Measurements from ENCODE around the gene CDK17. TPM values are rescaled to one million over a fixed set of nuclear protein-coding genes. Genes with fewer than 3 reads are reported as not detected.

The CDK17 gene
- total and polyA plus RNA-seq, 4 experiments from 2014 or later, result 30.5 to 67.4 (median 49.2) TPM

GRCh38 chr12:96365604-96366380 lies 34.4 kb downstream of the CDK17 start:
- no peaks in the 10 kb centered on the region for H3K9me3 ChIP-seq (ENCODE audit: control insufficient read depth in 1 of 2, low read length in 2 of 2)
- Mint-ChIP-seq H3K27me3 (no peaks in the 10 kb centered on the region), H3K9me3 (no peaks in the 10 kb centered on the region), H3K4me3 (peak overlapping the region in 3 of 8 donors; percentile 5 to 17 (median 13)), H3K4me1 (peaks cover 43 to 77% (median 61%) of the 10 kb centered on the region in 4 donors), H3K36me3 (peaks cover 8 to 10% of the 10 kb centered on the region in 2 donors), H3K27ac (peak overlapping the region in 2 of 7 donors; percentile 1)
- peaks cover 72% of the 10 kb centered on the region for H3K4me1 ChIP-seq (ENCODE audit: insufficient read depth, low read length)
- H3K4me3 ChIP-seq (ENCODE audit: low read length in 2 of 2), result no peak overlapping the region
- H3K27ac ChIP-seq (ENCODE audit: low read depth, low read length), result no peak overlapping the region
- ChIA-PET POLR2A (ENCODE audit: partially characterized antibody) (no interaction called here), CTCF (ENCODE audit: partially characterized antibody) (interaction anchor here (1.5 kb wide), 1 partner anchor 10 kb away, joined by 3 read pairs; no protein-coding TSS in a partner anchor)
- no peaks in the 10 kb centered on the region for H3K27me3 ChIP-seq (ENCODE audit: insufficient read depth, low read length)
- intact Hi-C loops (cut with micrococcal nuclease), result loop anchor here (2.0 kb wide), 2 partner anchors 13 to 15 kb away; no protein-coding TSS in a partner anchor
- no peaks in the 10 kb centered on the region for H3K36me3 ChIP-seq (ENCODE audit: insufficient read depth, low read length)
- no peak for DNase-seq

- Histone ChIP-seq H3K4me3 (ENCODE audit: low read length in 2 of 2) (no peak overlapping the region), H3K4me1 (ENCODE audit: insufficient read depth, low read length) (peaks cover 77% of the 10 kb centered on the region), H3K9me3 (ENCODE audit: control insufficient read depth in 1 of 2, low read length in 2 of 2) (no peaks in the 10 kb centered on the region), H3K27ac (ENCODE audit: low read depth, low read length) (no peak overlapping the region), H3K36me3 (ENCODE audit: insufficient read depth, low read length) (no peaks in the 10 kb centered on the region), H3K27me3 (ENCODE audit: insufficient read depth, low read length) (no peaks in the 10 kb centered on the region)
- Mint-ChIP-seq H3K9me3 (no peaks in the 10 kb centered on the region), H3K4me3 (peak overlapping the region in 2 of 8 donors; percentile 24 to 42), H3K27me3 (no peaks in the 10 kb centered on the region), H3K36me3 (peaks cover 5 to 8% of the 10 kb centered on the region in 2 donors), H3K4me1 (peaks cover 54 to 84% (median 64%) of the 10 kb centered on the region in 4 donors), H3K27ac (no peak overlapping the region)
- ChIA-PET CTCF (ENCODE audit: partially characterized antibody) (no interaction called here), POLR2A (ENCODE audit: partially characterized antibody) (no interaction called here)
- DNase-seq, result no peak
- intact Hi-C loops (cut with micrococcal nuclease), result loop anchor here (2.0 to 5.0 kb wide), 3 partner anchors 13 to 33 kb away; no protein-coding TSS in a partner anchor
These were observed 36.0 kb downstream of the CDK17 start for GRCh38 chr12:96364092-96364700.

GRCh38 chr12:96361074-96361473 lies 39.2 kb downstream of the CDK17 start:
- H3K4me3 ChIP-seq (ENCODE audit: low read length in 2 of 2), result no peak overlapping the region
- CTCF ChIA-PET (ENCODE audit: partially characterized antibody), result interaction anchor here (1.1 to 1.7 kb wide), 2 partner anchors 11 to 28 kb away, joined by 3 to 4 read pairs; no protein-coding TSS in a partner anchor

GRCh38 chr12:96360550-96360949 lies 39.7 kb downstream of the CDK17 start:
- intact Hi-C loops (cut with micrococcal nuclease), result loop anchor here (5.0 kb wide), 1 partner anchor 37 kb away; no protein-coding TSS in a partner anchor
- H3K9me3 Mint-ChIP-seq, result no peaks in the 10 kb centered on the region
- Histone ChIP-seq H3K36me3 (ENCODE audit: insufficient read depth, low read length) (no peaks in the 10 kb centered on the region), H3K4me1 (ENCODE audit: insufficient read depth, low read length) (peaks cover 74% of the 10 kb centered on the region), H3K27me3 (ENCODE audit: insufficient read depth, low read length) (no peaks in the 10 kb centered on the region), H3K27ac (ENCODE audit: low read depth, low read length) (no peak overlapping the region), H3K4me3 (ENCODE audit: low read length in 2 of 2) (no peak overlapping the region), H3K9me3 (ENCODE audit: control insufficient read depth in 1 of 2, low read length in 2 of 2) (no peaks in the 10 kb centered on the region)
- peaks cover 0 to 8% of the 10 kb centered on the region in 2 donors for H3K36me3 Mint-ChIP-seq
- peak overlapping the region in 4 of 7 donors; percentile 26 to 67 (median 45) for H3K27ac Mint-ChIP-seq
- DNase-seq, result no peak
- ChIA-PET POLR2A (ENCODE audit: partially characterized antibody) (interaction anchor here (1.5 kb wide), 1 partner anchor 18 kb away, joined by 4 read pairs; no protein-coding TSS in a partner anchor), CTCF (ENCODE audit: partially characterized antibody) (interaction anchor here (1.1 to 1.7 kb wide), 2 partner anchors 11 to 29 kb away, joined by 3 to 4 read pairs; no protein-coding TSS in a partner anchor)
- H3K4me1 Mint-ChIP-seq, result peaks cover 53 to 82% (median 62%) of the 10 kb centered on the region in 4 donors
- no peaks in the 10 kb centered on the region for H3K27me3 Mint-ChIP-seq
- peak overlapping the region in 3 of 8 donors; percentile 2 to 64 (median 9) for H3K4me3 Mint-ChIP-seq

More at GRCh38 chr12:96361074-96361473, 39.2 kb downstream of the CDK17 start:
- peak overlapping the region in 1 of 7 donors; percentile 32 for H3K27ac Mint-ChIP-seq
- POLR2A ChIA-PET (ENCODE audit: partially characterized antibody), result interaction anchor here (1.4 to 1.5 kb wide), 3 partner anchors 14 to 25 kb away, joined by 3 to 4 read pairs (median 3); no protein-coding TSS in a partner anchor
- H3K4me1 Mint-ChIP-seq, result peaks cover 52 to 84% (median 63%) of the 10 kb centered on the region in 4 donors
- Histone ChIP-seq H3K36me3 (ENCODE audit: insufficient read depth, low read length) (no peaks in the 10 kb centered on the region), H3K4me1 (ENCODE audit: insufficient read depth, low read length) (peaks cover 74% of the 10 kb centered on the region), H3K9me3 (ENCODE audit: control insufficient read depth in 1 of 2, low read length in 2 of 2) (no peaks in the 10 kb centered on the region), H3K27ac (ENCODE audit: low read depth, low read length) (no peak overlapping the region), H3K27me3 (ENCODE audit: insufficient read depth, low read length) (no peaks in the 10 kb centered on the region)
- peak overlapping the region in 2 of 8 donors; percentile 24 to 64 for H3K4me3 Mint-ChIP-seq
- H3K27me3 Mint-ChIP-seq, result no peaks in the 10 kb centered on the region
- no peaks in the 10 kb centered on the region for H3K9me3 Mint-ChIP-seq
- intact Hi-C loops (cut with micrococcal nuclease), result loop anchor here (5.0 kb wide), 1 partner anchor 36 kb away; no protein-coding TSS in a partner anchor
- DNase-seq, result no peak
- H3K36me3 Mint-ChIP-seq, result peaks cover 0 to 8% of the 10 kb centered on the region in 2 donors

GRCh38 chr12:96359328-96359727 lies 40.9 kb downstream of the CDK17 start:
- no peak for DNase-seq
- Mint-ChIP-seq H3K27ac (no peak overlapping the region), H3K9me3 (no peaks in the 10 kb centered on the region), H3K36me3 (peaks cover 0 to 4% of the 10 kb centered on the region in 2 donors), H3K4me3 (peak overlapping the region in 1 of 8 donors; percentile 11), H3K4me1 (peaks cover 53 to 82% (median 66%) of the 10 kb centered on the region in 4 donors), H3K27me3 (no peaks in the 10 kb centered on the region)
- intact Hi-C loops (cut with micrococcal nuclease), result no loop called here
- ChIA-PET POLR2A (ENCODE audit: partially characterized antibody) (no interaction called here), CTCF (ENCODE audit: partially characterized antibody) (interaction anchor here (0.9 kb wide), 1 partner anchor 70 kb away, joined by 3 read pairs; no protein-coding TSS in a partner anchor)
- no peaks in the 10 kb centered on the region for H3K9me3 ChIP-seq (ENCODE audit: control insufficient read depth in 1 of 2, low read length in 2 of 2)
- no peaks in the 10 kb centered on the region for H3K36me3 ChIP-seq (ENCODE audit: insufficient read depth, low read length)
- H3K4me1 ChIP-seq (ENCODE audit: insufficient read depth, low read length), result peaks cover 78% of the 10 kb centered on the region
- no peak overlapping the region for H3K27ac ChIP-seq (ENCODE audit: low read depth, low read length)
- no peaks in the 10 kb centered on the region for H3K27me3 ChIP-seq (ENCODE audit: insufficient read depth, low read length)
- no peak overlapping the region for H3K4me3 ChIP-seq (ENCODE audit: low read length in 2 of 2)

- Histone ChIP-seq H3K27ac (ENCODE audit: low read depth, low read length) (no peak overlapping the region), H3K4me1 (ENCODE audit: insufficient read depth, low read length) (peaks cover 89% of the 10 kb centered on the region), H3K4me3 (ENCODE audit: low read length in 2 of 2) (no peak overlapping the region), H3K36me3 (ENCODE audit: insufficient read depth, low read length) (no peaks in the 10 kb centered on the region), H3K9me3 (ENCODE audit: control insufficient read depth in 1 of 2, low read length in 2 of 2) (no peaks in the 10 kb centered on the region), H3K27me3 (ENCODE audit: insufficient read depth, low read length) (no peaks in the 10 kb centered on the region)
- Mint-ChIP-seq H3K36me3 (no peaks in the 10 kb centered on the region), H3K27ac (peak overlapping the region in 1 of 7 donors; percentile 38), H3K27me3 (no peaks in the 10 kb centered on the region), H3K9me3 (no peaks in the 10 kb centered on the region), H3K4me1 (peaks cover 64 to 88% (median 77%) of the 10 kb centered on the region in 4 donors), H3K4me3 (no peak overlapping the region)
- POLR2A ChIA-PET (ENCODE audit: partially characterized antibody), result interaction anchor here (0.6 to 1.4 kb wide), 2 partner anchors 8 to 43 kb away, joined by 3 to 8 read pairs; partner anchors contain the start of gene CDK17
- no peak for DNase-seq
- CTCF ChIA-PET (ENCODE audit: partially characterized antibody), result interaction anchor here (1.1 to 2.0 kb wide), 4 partner anchors 9 to 42 kb away, joined by 3 to 6 read pairs (median 4); no protein-coding TSS in a partner anchor
- intact Hi-C loops (cut with micrococcal nuclease), result no loop called here
These were observed 43.4 kb downstream of the CDK17 start for GRCh38 chr12:96356831-96357230.

Measured in CD4-positive, alpha-beta memory T cell (primary cell).